AG09309 (cell line): ENCODE measurements around the gene NR5A1.

Experiments used
- DNase-seq: peaks from one replicate; pipeline ENCODE4 v3.0.0-alpha.2; 2010; ENCODE audit warnings: low read depth
- H3K4me3 ChIP-seq: 2 replicates; pipeline ENCODE4 v1.5.1; 2011; ENCODE audit warnings: mild to moderate bottlenecking, low read depth, low read length, moderate library complexity; ENCODE audit not compliant: control insufficient read depth
- TF ChIP-seq, protein P1 (sequence below): IDR thresholded peaks from 2 replicates; pipeline ENCODE4 v1.5.1; 2011; ENCODE audit warnings: mild to moderate bottlenecking, low read depth, low read length, inconsistent platforms; ENCODE audit not compliant: insufficient read depth, control insufficient read depth; ENCODE audit errors: missing control alignments

Gene NR5A1

DNA sequence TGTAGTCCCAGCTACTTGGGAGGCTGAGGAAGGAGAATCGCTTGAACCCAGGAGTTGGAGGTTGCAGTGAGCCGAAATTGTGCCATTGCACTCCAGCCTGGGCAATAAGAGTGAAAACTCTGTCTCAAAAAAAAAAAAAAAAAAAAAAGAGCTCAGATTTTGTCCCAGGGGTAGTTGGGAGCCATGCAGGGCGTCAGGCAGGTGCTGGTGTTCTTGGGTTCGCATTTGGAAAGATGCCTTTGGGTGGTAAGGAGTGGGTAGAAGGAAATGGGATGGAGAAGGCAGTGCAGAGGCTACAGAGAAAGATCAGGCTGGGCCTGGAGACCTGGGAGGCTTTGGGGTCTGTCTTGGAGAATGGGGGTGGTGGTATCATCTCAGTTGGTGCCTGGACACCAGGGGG lies 33.0 kb downstream of the NR5A1 start:
- DNase-seq: no peak
- H3K4me3 ChIP-seq: no peak overlapping the region
- TF ChIP-seq, protein P1, sequence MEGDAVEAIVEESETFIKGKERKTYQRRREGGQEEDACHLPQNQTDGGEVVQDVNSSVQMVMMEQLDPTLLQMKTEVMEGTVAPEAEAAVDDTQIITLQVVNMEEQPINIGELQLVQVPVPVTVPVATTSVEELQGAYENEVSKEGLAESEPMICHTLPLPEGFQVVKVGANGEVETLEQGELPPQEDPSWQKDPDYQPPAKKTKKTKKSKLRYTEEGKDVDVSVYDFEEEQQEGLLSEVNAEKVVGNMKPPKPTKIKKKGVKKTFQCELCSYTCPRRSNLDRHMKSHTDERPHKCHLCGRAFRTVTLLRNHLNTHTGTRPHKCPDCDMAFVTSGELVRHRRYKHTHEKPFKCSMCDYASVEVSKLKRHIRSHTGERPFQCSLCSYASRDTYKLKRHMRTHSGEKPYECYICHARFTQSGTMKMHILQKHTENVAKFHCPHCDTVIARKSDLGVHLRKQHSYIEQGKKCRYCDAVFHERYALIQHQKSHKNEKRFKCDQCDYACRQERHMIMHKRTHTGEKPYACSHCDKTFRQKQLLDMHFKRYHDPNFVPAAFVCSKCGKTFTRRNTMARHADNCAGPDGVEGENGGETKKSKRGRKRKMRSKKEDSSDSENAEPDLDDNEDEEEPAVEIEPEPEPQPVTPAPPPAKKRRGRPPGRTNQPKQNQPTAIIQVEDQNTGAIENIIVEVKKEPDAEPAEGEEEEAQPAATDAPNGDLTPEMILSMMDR: no peak

DNA sequence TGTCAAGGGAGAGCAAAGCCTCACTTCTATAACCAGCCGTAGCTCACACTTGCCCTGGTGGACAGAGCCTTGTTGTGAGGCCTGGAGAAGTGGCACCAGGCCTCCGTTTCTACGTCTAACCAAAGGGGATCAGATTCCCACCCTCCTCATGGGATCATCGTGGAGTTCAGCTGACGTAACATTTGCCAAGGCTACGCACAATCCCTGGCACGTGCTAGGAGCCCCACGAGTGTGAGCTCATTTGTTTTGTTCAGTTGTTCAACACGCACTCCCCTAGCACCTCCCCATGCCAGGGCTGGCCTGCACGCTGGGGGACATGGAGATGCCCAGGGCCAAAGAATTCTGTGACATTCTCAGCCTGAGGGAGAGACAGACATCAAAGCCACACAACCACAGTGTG lies 33.9 kb downstream of the NR5A1 start:
- DNase-seq: no peak
- H3K4me3 ChIP-seq: no peak overlapping the region
- TF ChIP-seq, protein P1: no peak

DNA sequence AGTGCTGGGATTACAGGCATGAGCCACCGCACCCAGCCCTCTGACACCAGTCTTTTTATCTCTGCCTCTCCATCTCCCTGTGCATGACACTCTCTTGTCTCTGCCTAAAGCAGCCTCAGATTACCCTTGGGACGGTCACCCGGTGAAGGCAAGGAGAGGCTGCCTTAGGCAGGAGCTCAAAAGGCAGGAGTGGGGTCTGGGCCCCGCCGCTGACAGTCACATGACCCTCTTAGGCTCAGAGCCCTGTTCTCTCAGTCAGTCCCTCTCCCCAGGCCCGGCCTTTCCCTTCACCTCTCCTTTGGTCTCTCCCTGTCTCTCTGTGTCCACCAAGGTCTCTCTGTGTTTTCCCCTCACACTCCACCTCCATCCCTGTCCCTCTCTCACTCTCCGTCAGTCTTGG lies 34.4 kb downstream of the NR5A1 start:
- DNase-seq: no peak
- no peak overlapping the region for H3K4me3 ChIP-seq
- TF ChIP-seq, protein P1: no peak

DNA sequence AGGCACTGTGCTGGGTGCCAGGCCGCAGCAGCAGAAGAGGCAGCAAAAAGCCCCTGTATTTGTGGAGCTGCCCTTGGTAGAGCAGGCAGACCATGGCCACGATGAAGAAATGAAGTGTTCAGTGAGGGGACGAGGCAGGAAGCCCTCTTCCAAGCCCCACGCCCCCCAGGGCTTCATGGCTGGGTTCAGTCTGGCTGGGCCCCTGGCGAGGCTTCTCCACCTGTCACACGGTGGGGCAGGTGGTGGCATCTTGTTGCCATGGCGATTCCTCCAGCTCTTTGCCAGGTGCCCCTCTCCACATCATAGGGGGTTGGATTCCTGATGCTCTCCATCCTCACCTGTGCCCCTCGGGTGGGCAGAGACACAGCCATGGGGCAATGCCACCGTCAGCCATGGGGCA lies 35.4 kb downstream of the NR5A1 start:
- TF ChIP-seq, protein P1: no peak
- DNase-seq: no peak
- H3K4me3 ChIP-seq: no peak overlapping the region

DNA sequence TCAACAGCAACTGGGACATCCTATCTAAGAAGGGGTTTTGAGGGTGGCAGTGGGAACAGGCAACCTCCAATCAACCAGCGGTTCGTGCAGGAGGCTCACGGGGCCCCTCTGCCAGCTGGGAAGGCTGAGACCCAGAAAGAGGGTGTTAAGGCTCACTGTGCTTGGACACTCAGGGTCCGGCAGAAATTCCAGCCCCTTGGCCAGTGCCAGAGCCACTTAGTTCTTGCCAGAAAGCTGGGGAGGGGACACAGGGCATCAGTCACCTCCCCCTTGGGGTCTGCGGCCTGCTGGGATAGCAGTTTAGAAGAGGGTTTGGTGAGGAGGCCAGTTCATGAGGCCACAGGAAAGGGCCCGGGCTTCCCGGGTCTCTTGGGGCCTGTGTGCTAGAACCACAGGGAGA lies 36.5 kb downstream of the NR5A1 start:
- TF ChIP-seq, protein P1: no peak
- no peak overlapping the region for H3K4me3 ChIP-seq
- DNase-seq: no peak

DNA sequence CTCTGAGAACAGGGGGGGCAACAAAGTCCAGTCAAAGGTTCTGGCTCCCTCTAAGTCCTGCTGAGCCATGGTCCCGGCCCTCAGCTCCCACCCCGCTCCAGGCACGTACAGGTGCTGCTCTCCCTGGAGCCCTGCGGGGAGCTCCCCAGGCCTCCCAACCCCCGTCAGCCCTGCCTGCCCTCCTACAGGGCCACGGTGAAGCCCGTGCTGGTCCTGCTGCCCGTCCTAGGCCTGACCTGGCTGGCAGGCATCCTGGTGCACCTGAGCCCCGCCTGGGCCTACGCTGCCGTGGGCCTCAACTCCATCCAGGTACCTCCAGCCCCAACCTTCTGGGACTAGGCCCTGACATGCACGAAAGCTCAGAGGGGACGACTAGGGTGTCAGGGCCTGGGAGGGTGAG lies 36.9 kb downstream of the NR5A1 start:
- no peak for DNase-seq
- TF ChIP-seq, protein P1: no peak
- no peak overlapping the region for H3K4me3 ChIP-seq
